SK-N-SH treated with all-trans-retinoic acid at 6 μM for 48 hours (cell line): Measurements from ENCODE around the gene PLEKHG3.

Experiments
- ATAC-seq: fragments of 200-7000 bp; cut with Tn5 transposase; 3 replicates; pipeline ENCODE4 v1.9.1; 2020; ENCODE audit warnings: mild to moderate bottlenecking, moderate library complexity
- ARNTL ChIP-seq: fragments of 450-650 bp; formaldehyde crosslinking; IDR thresholded peaks from 2 replicates; pipeline ENCODE4 v1.5.0; 2020; ENCODE audit warnings: low read depth, mild to moderate bottlenecking, moderate library complexity, borderline replicate concordance
- BACH2 ChIP-seq: fragments of 250-450 bp; sonication (Bioruptor Pico); IDR thresholded peaks from 2 replicates; pipeline ENCODE4 v1.9.0; 2021; ENCODE audit warnings: mild to moderate bottlenecking, borderline replicate concordance
- CSDC2 ChIP-seq: fragments of 250-450 bp; sonication (Bioruptor Pico); IDR thresholded peaks from 2 replicates; pipeline ENCODE4 v1.5.0; 2020; ENCODE audit warnings: mild to moderate bottlenecking, moderate library complexity
- CSRNP3 ChIP-seq: fragments of 250-450 bp; sonication (Bioruptor Pico); IDR thresholded peaks from 2 replicates; pipeline ENCODE4 v1.5.1; 2021; ENCODE audit warnings: mild to moderate bottlenecking, moderate library complexity
- ESRRG ChIP-seq: fragments of 250-450 bp; sonication (Bioruptor Pico); IDR thresholded peaks from 2 replicates; pipeline ENCODE4 v1.6.1; 2021; ENCODE audit warnings: mild to moderate bottlenecking
- GLIS3 ChIP-seq: fragments of 250-450 bp; sonication (Bioruptor Pico); IDR thresholded peaks from 2 replicates; pipeline ENCODE4 v1.5.0; 2020; ENCODE audit warnings: mild to moderate bottlenecking, moderate library complexity
- OSR1 ChIP-seq: fragments of 250-450 bp; sonication (Bioruptor Pico); IDR thresholded peaks from 2 replicates; pipeline ENCODE4 v1.8.0; 2022; ENCODE audit warnings: moderate library complexity, mild to moderate bottlenecking, inconsistent platforms
- PATZ1 ChIP-seq: fragments of 250-450 bp; sonication (Bioruptor Pico); IDR thresholded peaks from 2 replicates; pipeline ENCODE4 v1.8.0; 2020; ENCODE audit warnings: mild to moderate bottlenecking, moderate library complexity, borderline replicate concordance
- RARB ChIP-seq: fragments of 250-450 bp; sonication (Bioruptor Pico); IDR thresholded peaks from 2 replicates; pipeline ENCODE4 v1.8.0; 2021; ENCODE audit warnings: mild to moderate bottlenecking, moderate library complexity
- SNAI2 ChIP-seq: fragments of 250-450 bp; sonication (Bioruptor Pico); IDR thresholded peaks from 2 replicates; pipeline ENCODE4 v1.5.0; 2020; ENCODE audit warnings: mild to moderate bottlenecking, moderate library complexity
- TCF4 ChIP-seq: fragments of 250-450 bp; sonication (Bioruptor Pico); IDR thresholded peaks from 2 replicates; pipeline ENCODE4 v1.8.0; 2021; ENCODE audit warnings: mild to moderate bottlenecking, moderate library complexity, borderline replicate concordance
- TOX ChIP-seq: fragments of 250-450 bp; sonication (Bioruptor Pico); IDR thresholded peaks from 2 replicates; pipeline ENCODE4 v1.8.0; 2021; ENCODE audit warnings: mild to moderate bottlenecking, moderate library complexity, borderline replicate concordance
- ZC3H10 ChIP-seq: fragments of 250-450 bp; sonication (Bioruptor Pico); IDR thresholded peaks from 2 replicates; pipeline ENCODE4 v1.5.1; 2021; ENCODE audit warnings: mild to moderate bottlenecking, moderate library complexity
- ZFP3 ChIP-seq: fragments of 250-450 bp; sonication (Bioruptor Pico); IDR thresholded peaks from 2 replicates; pipeline ENCODE4 v1.5.0; 2020; ENCODE audit warnings: mild to moderate bottlenecking, moderate library complexity
- ZFP30 ChIP-seq: fragments of 450-650 bp; formaldehyde crosslinking; IDR thresholded peaks from 2 replicates; pipeline ENCODE4 v1.5.0; 2022; ENCODE audit warnings: mild to moderate bottlenecking, moderate library complexity
- ZNF565 ChIP-seq: fragments of 450-650 bp; formaldehyde crosslinking; conservative IDR thresholded peaks from 2 replicates; pipeline ENCODE4 v1.5.0; 2020; ENCODE audit warnings: low read depth, mild to moderate bottlenecking, moderate library complexity
- ZNF70 ChIP-seq: fragments of 450-650 bp; formaldehyde crosslinking; IDR thresholded peaks from 2 replicates; pipeline ENCODE4 v1.5.0; 2020; ENCODE audit warnings: mild to moderate bottlenecking, moderate library complexity
- ZNF8 ChIP-seq: fragments of 450-650 bp; formaldehyde crosslinking; IDR thresholded peaks from 2 replicates; pipeline ENCODE4 v1.5.0; 2020; ENCODE audit warnings: mild to moderate bottlenecking, moderate library complexity
- TF ChIP-seq, protein P1 (sequence below): fragments of 250-450 bp; sonication (Bioruptor Pico); IDR thresholded peaks from 2 replicates; pipeline ENCODE4 v1.5.1; 2020; ENCODE audit warnings: low read depth, mild to moderate bottlenecking, moderate library complexity
- TF ChIP-seq, protein P2 (sequence below): fragments of 250-450 bp; sonication (Bioruptor Pico); IDR thresholded peaks from 2 replicates; pipeline ENCODE4 v1.8.0; 2021; ENCODE audit warnings: low read depth, mild to moderate bottlenecking, moderate library complexity, borderline replicate concordance
- TF ChIP-seq, protein P3 (sequence below): fragments of 250-450 bp; sonication (Bioruptor Pico); IDR thresholded peaks from 2 replicates; pipeline ENCODE4 v1.5.0; 2020; ENCODE audit warnings: mild to moderate bottlenecking, moderate library complexity

The PLEKHG3 gene

DNA sequence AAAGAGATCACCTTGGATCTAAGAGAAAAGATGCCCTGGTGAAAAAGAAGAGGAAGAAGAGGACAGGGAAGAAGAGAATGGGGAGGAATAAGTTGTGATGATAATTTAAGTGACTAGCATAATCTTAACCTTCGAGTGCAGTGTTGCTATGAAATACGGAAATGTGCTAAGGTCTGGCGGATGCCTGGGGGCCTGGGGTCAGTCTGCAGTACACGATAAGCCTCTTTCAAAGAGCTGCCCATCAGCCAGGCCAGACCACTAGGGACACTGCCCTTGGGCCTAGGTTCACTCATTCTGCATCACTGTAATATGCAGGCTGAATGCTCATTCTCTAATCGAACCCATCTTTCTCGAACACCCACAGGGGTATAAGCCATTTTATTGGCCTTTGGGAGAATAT, 83.4 kb downstream of the PLEKHG3 start:
- TF ChIP-seq ZNF565 (CRISPR knock-in tag) (no peak), ESRRG (no peak), PATZ1 (CRISPR knock-in tag) (no peak), CSRNP3 (no peak), ZFP30 (CRISPR knock-in tag) (no peak), ARNTL (no peak), SNAI2 (CRISPR knock-in tag) (no peak), GLIS3 (no peak), TCF4 (CRISPR knock-in tag) (no peak), ZFP3 (CRISPR knock-in tag) (no peak), ZNF8 (CRISPR knock-in tag) (no peak), BACH2 (no peak), ZC3H10 (no peak), TOX (CRISPR knock-in tag) (no peak), OSR1 (CRISPR knock-in tag) (no peak), ZNF70 (no peak), CSDC2 (CRISPR knock-in tag) (no peak)
- TF ChIP-seq, protein P1, sequence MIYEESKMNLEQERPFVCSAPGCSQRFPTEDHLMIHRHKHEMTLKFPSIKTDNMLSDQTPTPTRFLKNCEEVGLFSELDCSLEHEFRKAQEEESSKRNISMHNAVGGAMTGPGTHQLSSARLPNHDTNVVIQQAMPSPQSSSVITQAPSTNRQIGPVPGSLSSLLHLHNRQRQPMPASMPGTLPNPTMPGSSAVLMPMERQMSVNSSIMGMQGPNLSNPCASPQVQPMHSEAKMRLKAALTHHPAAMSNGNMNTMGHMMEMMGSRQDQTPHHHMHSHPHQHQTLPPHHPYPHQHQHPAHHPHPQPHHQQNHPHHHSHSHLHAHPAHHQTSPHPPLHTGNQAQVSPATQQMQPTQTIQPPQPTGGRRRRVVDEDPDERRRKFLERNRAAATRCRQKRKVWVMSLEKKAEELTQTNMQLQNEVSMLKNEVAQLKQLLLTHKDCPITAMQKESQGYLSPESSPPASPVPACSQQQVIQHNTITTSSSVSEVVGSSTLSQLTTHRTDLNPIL (CRISPR knock-in tag) = no peak
- TF ChIP-seq, protein P2, sequence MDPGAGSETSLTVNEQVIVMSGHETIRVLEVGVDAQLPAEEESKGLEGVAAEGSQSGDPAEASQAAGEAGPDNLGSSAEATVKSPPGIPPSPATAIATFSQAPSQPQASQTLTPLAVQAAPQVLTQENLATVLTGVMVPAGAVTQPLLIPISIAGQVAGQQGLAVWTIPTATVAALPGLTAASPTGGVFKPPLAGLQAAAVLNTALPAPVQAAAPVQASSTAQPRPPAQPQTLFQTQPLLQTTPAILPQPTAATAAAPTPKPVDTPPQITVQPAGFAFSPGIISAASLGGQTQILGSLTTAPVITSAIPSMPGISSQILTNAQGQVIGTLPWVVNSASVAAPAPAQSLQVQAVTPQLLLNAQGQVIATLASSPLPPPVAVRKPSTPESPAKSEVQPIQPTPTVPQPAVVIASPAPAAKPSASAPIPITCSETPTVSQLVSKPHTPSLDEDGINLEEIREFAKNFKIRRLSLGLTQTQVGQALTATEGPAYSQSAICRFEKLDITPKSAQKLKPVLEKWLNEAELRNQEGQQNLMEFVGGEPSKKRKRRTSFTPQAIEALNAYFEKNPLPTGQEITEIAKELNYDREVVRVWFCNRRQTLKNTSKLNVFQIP (CRISPR knock-in tag) = no peak
- TF ChIP-seq, protein P3, sequence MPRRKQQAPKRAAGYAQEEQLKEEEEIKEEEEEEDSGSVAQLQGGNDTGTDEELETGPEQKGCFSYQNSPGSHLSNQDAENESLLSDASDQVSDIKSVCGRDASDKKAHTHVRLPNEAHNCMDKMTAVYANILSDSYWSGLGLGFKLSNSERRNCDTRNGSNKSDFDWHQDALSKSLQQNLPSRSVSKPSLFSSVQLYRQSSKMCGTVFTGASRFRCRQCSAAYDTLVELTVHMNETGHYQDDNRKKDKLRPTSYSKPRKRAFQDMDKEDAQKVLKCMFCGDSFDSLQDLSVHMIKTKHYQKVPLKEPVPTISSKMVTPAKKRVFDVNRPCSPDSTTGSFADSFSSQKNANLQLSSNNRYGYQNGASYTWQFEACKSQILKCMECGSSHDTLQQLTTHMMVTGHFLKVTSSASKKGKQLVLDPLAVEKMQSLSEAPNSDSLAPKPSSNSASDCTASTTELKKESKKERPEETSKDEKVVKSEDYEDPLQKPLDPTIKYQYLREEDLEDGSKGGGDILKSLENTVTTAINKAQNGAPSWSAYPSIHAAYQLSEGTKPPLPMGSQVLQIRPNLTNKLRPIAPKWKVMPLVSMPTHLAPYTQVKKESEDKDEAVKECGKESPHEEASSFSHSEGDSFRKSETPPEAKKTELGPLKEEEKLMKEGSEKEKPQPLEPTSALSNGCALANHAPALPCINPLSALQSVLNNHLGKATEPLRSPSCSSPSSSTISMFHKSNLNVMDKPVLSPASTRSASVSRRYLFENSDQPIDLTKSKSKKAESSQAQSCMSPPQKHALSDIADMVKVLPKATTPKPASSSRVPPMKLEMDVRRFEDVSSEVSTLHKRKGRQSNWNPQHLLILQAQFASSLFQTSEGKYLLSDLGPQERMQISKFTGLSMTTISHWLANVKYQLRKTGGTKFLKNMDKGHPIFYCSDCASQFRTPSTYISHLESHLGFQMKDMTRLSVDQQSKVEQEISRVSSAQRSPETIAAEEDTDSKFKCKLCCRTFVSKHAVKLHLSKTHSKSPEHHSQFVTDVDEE (CRISPR knock-in tag) = no peak
- no peak for ATAC-seq

DNA sequence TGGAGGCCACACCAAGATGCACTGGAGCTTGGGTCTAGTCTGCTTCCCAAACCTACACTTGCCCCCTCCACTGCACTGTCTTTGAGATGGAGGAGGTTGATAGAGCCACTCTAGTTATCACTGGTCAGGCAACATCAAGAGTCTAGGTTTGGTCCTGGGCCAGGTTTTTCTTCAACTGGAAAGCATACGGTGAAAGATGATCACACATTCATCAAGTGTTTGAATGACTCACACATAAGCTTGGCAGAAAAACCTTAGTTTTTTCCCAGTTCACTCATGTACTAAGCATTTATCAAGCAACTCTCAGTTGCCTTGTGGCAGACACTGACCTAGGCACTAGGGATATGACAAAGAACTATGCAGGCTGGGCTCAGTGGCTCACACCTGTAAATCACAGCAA, 84.5 kb downstream of the PLEKHG3 start:
- TF ChIP-seq ZNF565 (CRISPR knock-in tag) (no peak), GLIS3 (no peak), RARB (CRISPR knock-in tag) (no peak)
- TF ChIP-seq, protein P1 (CRISPR knock-in tag) = no peak
- TF ChIP-seq, all 23 proteins: peak for 0
- ATAC-seq = peak; percentile 90

GRCh38 chr14:64789696-64790095, 85.5 kb downstream of the PLEKHG3 start:
- TF ChIP-seq ZNF565 (CRISPR knock-in tag) (no peak), GLIS3 (no peak), ZFP30 (CRISPR knock-in tag) (no peak), ZC3H10 (no peak)
- TF ChIP-seq, all 23 proteins: peak for 0
- ATAC-seq = no peak
